ENCODE data around the gene ACOT4. TPM values are rescaled to one million over a fixed set of nuclear protein-coding genes. Genes with fewer than 3 reads are reported as not detected.

The ACOT4 gene
- total RNA-seq, 2 experiments from 2014 or later, result not detected

GRCh38 chr14:73630009-73630780 lies 38.5 kb downstream of the ACOT4 start:
- Histone ChIP-seq H3K36me3 (ENCODE audit: insufficient read depth, low read length) (no peaks in the 10 kb centered on the region), H3K9me2 (ENCODE audit: insufficient read depth, low read length) (no peaks in the 10 kb centered on the region), H3K4me1 (ENCODE audit: insufficient read depth, low read length, poor library complexity, severe bottlenecking) (peaks cover 7% of the 10 kb centered on the region), H3K4me2 (ENCODE audit: low read length) (no peak overlapping the region), H3K9me3 (ENCODE audit: low read length) (no peaks in the 10 kb centered on the region), H3K79me2 (ENCODE audit: insufficient read depth, low read depth, low read length) (no peaks in the 10 kb centered on the region), H3K4me3 (ENCODE audit: low read depth, low read length, poor library complexity, severe bottlenecking) (no peak overlapping the region), H4K20me1 (ENCODE audit: insufficient read depth, low read length) (no peaks in the 10 kb centered on the region), H3K27ac (ENCODE audit: low read depth, low read length, poor library complexity, severe bottlenecking) (no peak overlapping the region), H2AFZ (ENCODE audit: low read length) (no peak overlapping the region)
- intact Hi-C loops (cut with micrococcal nuclease; ENCODE audit: unreplicated experiment), result loop anchor here (5.0 kb wide), 1 partner anchor 123 kb away; no protein-coding TSS in a partner anchor
- CTCF ChIA-PET (ENCODE audit: unreplicated experiment), result no interaction called here
- POLR2A ChIA-PET, result interaction anchor here (1.1 kb wide), 1 partner anchor 46 kb away, joined by 3 read pairs; no protein-coding TSS in a partner anchor
- BruUV-seq (replicated peaks), result no TSS peak
- DNase-seq (ENCODE audit: low spot score), result no peak
- TF ChIP-seq EZH2phosphoT487 (IDR thresholded peaks at IDR 0.05; ENCODE audit: borderline replicate concordance, low read depth, low read length) (no peak), CTCF (conservative IDR thresholded peaks at IDR 0.05; ENCODE audit: low read length) (no peak)

- no peaks in the 10 kb centered on the region for H3K9me3 ChIP-seq (ENCODE audit: low read length)
- H3K79me2 ChIP-seq (ENCODE audit: insufficient read depth, low read depth, low read length), result no peaks in the 10 kb centered on the region
- intact Hi-C loops (cut with micrococcal nuclease; ENCODE audit: unreplicated experiment), result loop anchor here (5.0 kb wide), 1 partner anchor 126 kb away; no protein-coding TSS in a partner anchor
- DNase-seq (ENCODE audit: low spot score), result peak; percentile 60
- H3K4me1 ChIP-seq (ENCODE audit: insufficient read depth, low read length, poor library complexity, severe bottlenecking), result peaks cover 7% of the 10 kb centered on the region
- no peaks in the 10 kb centered on the region for H3K9me2 ChIP-seq (ENCODE audit: insufficient read depth, low read length)
- CTCF ChIA-PET (ENCODE audit: unreplicated experiment), result no interaction called here
- no peaks in the 10 kb centered on the region for H4K20me1 ChIP-seq (ENCODE audit: insufficient read depth, low read length)
- peak overlapping the region; percentile 44; the same call in 1 of the 2 replicates for H3K4me2 ChIP-seq (ENCODE audit: low read length)
- peak overlapping the region; percentile 14 for H3K4me3 ChIP-seq (ENCODE audit: low read depth, low read length, poor library complexity, severe bottlenecking)
- no peak overlapping the region for H3K27ac ChIP-seq (ENCODE audit: low read depth, low read length, poor library complexity, severe bottlenecking)
- BruUV-seq (replicated peaks), result no TSS peak
- POLR2A ChIA-PET, result interaction anchor here (1.0 kb wide), 1 partner anchor 11 kb away, joined by 3 read pairs; no protein-coding TSS in a partner anchor
- no peaks in the 10 kb centered on the region for H3K36me3 ChIP-seq (ENCODE audit: insufficient read depth, low read length)
- TF ChIP-seq EZH2phosphoT487 (IDR thresholded peaks at IDR 0.05; ENCODE audit: borderline replicate concordance, low read depth, low read length) (no peak), CTCF (conservative IDR thresholded peaks at IDR 0.05; ENCODE audit: low read length) (peak; percentile 83)
- peak overlapping the region; percentile 71; the same call in 1 of the 2 replicates for H2AFZ ChIP-seq (ENCODE audit: low read length)
Observed at GRCh38 chr14:73633116-73634010, 41.7 kb downstream of the ACOT4 start.

All from OCI-LY7 (cell line).